IMR-90 (cell line): ENCODE measurements around the gene OR1A1. TPM values are rescaled to one million over a fixed set of nuclear protein-coding genes. Genes with fewer than 3 reads are reported as not detected.

Source experiments
- ATAC-seq: fragments of 200-7000 bp; cut with Tn5 transposase; 2 replicates; pipeline ENCODE4 v1.9.1; 2020; ENCODE audit warnings: low read depth, mild to moderate bottlenecking, moderate library complexity
- BruUV-seq: library from RNA; stranded (reverse); fragments of 400-500 nt; replicated peaks from 2 replicates; lab custom pipeline; 2021; lab: Mats Ljungman, UMichigan
- CTCF ChIA-PET: fragments of 300-600 bp; formaldehyde crosslinking; extraction: SDS; loops from one replicate; lab custom pipeline; 2021; ENCODE audit warnings: antibody characterized with exemption; lab: Yijun Ruan, JAX
- POLR2A ChIA-PET: fragments of 300-600 bp; sonication (Branson Sonifier 250); formaldehyde crosslinking; loops from one replicate; lab custom pipeline; 2022; ENCODE audit warnings: antibody characterized with exemption; ENCODE audit not compliant: unreplicated experiment; lab: Charles Lee
- DNase-seq: peaks from one replicate; pipeline ENCODE4 v3.0.0; 2013
- H2AFZ ChIP-seq: replicated peaks from 2 replicates; pipeline ENCODE3; 2013; ENCODE audit warnings: low read length, mild to moderate bottlenecking; ENCODE audit not compliant: poor library complexity
- H2AK5ac ChIP-seq: 2 replicates; pipeline ENCODE4 v1.6.1; 2013; ENCODE audit warnings: low read depth, low read length, inconsistent platforms
- H2AK9ac ChIP-seq: replicated peaks from 2 replicates; pipeline ENCODE3; 2013; ENCODE audit warnings: mild to moderate bottlenecking, low read depth, low read length, moderate library complexity; ENCODE audit not compliant: poor library complexity
- H2BK120ac ChIP-seq: 2 replicates; pipeline ENCODE4 v1.6.1; 2013; ENCODE audit warnings: low read depth, low read length, inconsistent platforms
- H2BK15ac ChIP-seq: 3 replicates; pipeline ENCODE4 v1.6.1; 2013; ENCODE audit warnings: low read depth, low read length, inconsistent platforms
- H2BK20ac ChIP-seq: 2 replicates; pipeline ENCODE4 v1.6.1; 2013; ENCODE audit warnings: low read depth, mild to moderate bottlenecking, inconsistent platforms, low read length, moderate library complexity
- H2BK5ac ChIP-seq: 2 replicates; pipeline ENCODE4 v1.6.1; 2013; ENCODE audit warnings: mild to moderate bottlenecking, low read depth, low read length, inconsistent platforms; ENCODE audit not compliant: poor library complexity, severe bottlenecking
- H3K14ac ChIP-seq: replicated peaks from 2 replicates; pipeline ENCODE4 v1.6.1; 2013; ENCODE audit warnings: low read depth, low read length, inconsistent platforms
- H3K18ac ChIP-seq: 2 replicates; pipeline ENCODE4 v1.6.1; 2013; ENCODE audit warnings: low read depth, low read length, control low read depth
- H3K23ac ChIP-seq: 2 replicates; pipeline ENCODE4 v1.6.1; 2013; ENCODE audit warnings: low read depth, low read length, inconsistent platforms
- H3K27ac ChIP-seq: 2 replicates; pipeline ENCODE4 v1.5.1; 2013; ENCODE audit warnings: mild to moderate bottlenecking, control low read depth, low read length; ENCODE audit not compliant: insufficient read depth
- H3K27me3 ChIP-seq: 2 replicates; pipeline ENCODE4 v1.6.1; 2013; ENCODE audit warnings: low read length; ENCODE audit not compliant: control insufficient read depth, insufficient read depth
- H3K36me3 ChIP-seq: 2 replicates; pipeline ENCODE4 v1.6.1; 2013; ENCODE audit warnings: low read length, mixed read lengths; ENCODE audit not compliant: control insufficient read depth, insufficient read depth
- H3K4ac ChIP-seq: 2 replicates; pipeline ENCODE4 v1.6.1; 2013; ENCODE audit warnings: low read depth, low read length, inconsistent platforms
- H3K4me1 ChIP-seq: 2 replicates; pipeline ENCODE4 v1.6.1; 2013; ENCODE audit warnings: low read length, mixed read lengths; ENCODE audit not compliant: control insufficient read depth, insufficient read depth
- H3K4me2 ChIP-seq: 2 replicates; pipeline ENCODE4 v1.6.1; 2013; ENCODE audit warnings: low read depth, mild to moderate bottlenecking, control low read depth, low read length, moderate library complexity
- H3K4me3 ChIP-seq: 2 replicates; pipeline ENCODE4 v1.5.1; 2013; ENCODE audit warnings: low read depth, mild to moderate bottlenecking, control low read depth, low read length, moderate library complexity; ENCODE audit not compliant: insufficient read depth
- H3K56ac ChIP-seq: 2 replicates; pipeline ENCODE4 v1.6.1; 2013; ENCODE audit warnings: low read length, inconsistent platforms; ENCODE audit not compliant: insufficient read depth; ENCODE audit errors: extremely low read depth
- H3K79me1 ChIP-seq, 2 experiments: 2 replicates each; pipeline ENCODE4 v1.6.1; 2013; ENCODE audit warnings: low read length in 2 of 2, inconsistent platforms in 1 of 2, low read depth in 1 of 2
- H3K9ac ChIP-seq: 2 replicates; pipeline ENCODE4 v1.6.1; 2013; ENCODE audit warnings: low read depth, low read length, control low read depth
- H3K9me1 ChIP-seq: 2 replicates; pipeline ENCODE4 v1.6.1; 2013; ENCODE audit warnings: low read length, inconsistent platforms; ENCODE audit not compliant: insufficient read depth
- H3K9me3 ChIP-seq: 2 replicates; pipeline ENCODE4 v1.6.1; 2013; ENCODE audit warnings: low read length; ENCODE audit not compliant: control insufficient read depth, insufficient read depth
- H4K20me1 ChIP-seq: 2 replicates; pipeline ENCODE4 v1.6.1; 2013; ENCODE audit warnings: low read length, inconsistent platforms; ENCODE audit not compliant: insufficient read depth
- H4K5ac ChIP-seq: 2 replicates; pipeline ENCODE4 v1.6.1; 2013; ENCODE audit warnings: mild to moderate bottlenecking, low read depth, low read length, control low read depth
- H4K8ac ChIP-seq, 2 experiments: 2 replicates each; pipeline ENCODE4 v1.6.1; 2013; ENCODE audit warnings: low read depth in 2 of 2, low read length in 2 of 2, control low read depth in 1 of 2, inconsistent platforms in 1 of 2
- H4K91ac ChIP-seq: 2 replicates; pipeline ENCODE4 v1.6.1; 2013; ENCODE audit warnings: low read depth, low read length, inconsistent platforms; ENCODE audit not compliant: insufficient read depth
- BHLHE40 ChIP-seq: fragments of 150-350 bp; IDR thresholded peaks from 2 replicates; pipeline ENCODE4 v1.6.1; 2016; ENCODE audit warnings: mild to moderate bottlenecking, low read depth, low read length
- CEBPB ChIP-seq: IDR thresholded peaks from 2 replicates; pipeline ENCODE4 v1.6.1; 2012; ENCODE audit warnings: low read depth, low read length, improper control_type of control experiment
- CHD1 ChIP-seq: IDR thresholded peaks from 2 replicates; pipeline ENCODE4 v1.6.1; 2012; ENCODE audit warnings: low read depth, low read length, improper control_type of control experiment
- ELK1 ChIP-seq: fragments of 150-350 bp; IDR thresholded peaks from 2 replicates; pipeline ENCODE4 v1.6.1; 2016; ENCODE audit warnings: low read depth, mild to moderate bottlenecking, low read length, moderate library complexity, borderline replicate concordance
- FOS ChIP-seq: fragments of 150-350 bp; IDR thresholded peaks from 2 replicates; pipeline ENCODE4 v1.6.1; 2016; ENCODE audit warnings: low read depth, low read length
- MAFK ChIP-seq: IDR thresholded peaks from 2 replicates; pipeline ENCODE4 v1.6.1; 2012; ENCODE audit warnings: low read depth, low read length, improper control_type of control experiment
- MAZ ChIP-seq: IDR thresholded peaks from 2 replicates; pipeline ENCODE4 v1.6.1; 2012; ENCODE audit warnings: low read depth, mild to moderate bottlenecking, low read length, improper control_type of control experiment, moderate library complexity, borderline replicate concordance
- MXI1 ChIP-seq: IDR thresholded peaks from 2 replicates; pipeline ENCODE4 v1.6.1; 2012; ENCODE audit warnings: low read depth, mild to moderate bottlenecking, low read length, moderate library complexity, borderline replicate concordance
- NFE2L2 ChIP-seq: fragments of 150-350 bp; IDR thresholded peaks from 2 replicates; pipeline ENCODE4 v1.6.1; 2016; ENCODE audit warnings: low read depth, mild to moderate bottlenecking, low read length
- POLR2A ChIP-seq: IDR thresholded peaks from 2 replicates; pipeline ENCODE4 v1.6.1; 2012; ENCODE audit warnings: mild to moderate bottlenecking, low read depth, low read length
- RAD21 ChIP-seq: IDR thresholded peaks from 2 replicates; pipeline ENCODE4 v1.6.1; 2012; ENCODE audit warnings: low read length, improper control_type of control experiment
- RCOR1 ChIP-seq: IDR thresholded peaks from 2 replicates; pipeline ENCODE4 v1.6.1; 2012; ENCODE audit warnings: mild to moderate bottlenecking, low read length, improper control_type of control experiment; ENCODE audit not compliant: insufficient replicate concordance
- RFX5 ChIP-seq: IDR thresholded peaks from 2 replicates; pipeline ENCODE4 v1.8.0; 2012; ENCODE audit warnings: low read depth, mild to moderate bottlenecking, low read length, moderate library complexity
- SMC3 ChIP-seq: fragments of 150-350 bp; IDR thresholded peaks from 2 replicates; pipeline ENCODE4 v1.6.1; 2016; ENCODE audit warnings: low read depth, mild to moderate bottlenecking, antibody characterized with exemption, low read length, moderate library complexity
- WGBS, 2 experiments: methylation state at CpG; one replicate each; pipeline versions ENCODE4 v1.1.5 to v1.1.7; 2013; ENCODE audit warnings: missing lambda C conversion rate in 2 of 2; ENCODE audit not compliant: insufficient read length in 1 of 2; ENCODE audit errors: extremely low coverage in 2 of 2; 5-methylcytosine and 5-hydroxymethylcytosine counted together
- dilution Hi-C: fragments of 300-500 bp; cut with HindIII; formaldehyde crosslinking; loops from one replicate; pipeline ENCODE4 v1.14.3; 2018; ENCODE audit warnings: low sequenced_read_pairs; ENCODE audit not compliant: unreplicated experiment
- in situ Hi-C: fragments of 300-500 bp; cut with MboI; formaldehyde crosslinking; loops from 3 replicates; pipeline ENCODE4 v1.14.3; 2019; ENCODE audit warnings: low sequenced_read_pairs, inconsistent platforms, mixed read lengths
- intact Hi-C: fragments of 100-400 bp; cut with micrococcal nuclease; formaldehyde crosslinking; loops from 2 replicates; pipeline ENCODE4 v1.10.0; 2022
- polyA plus RNA-seq, 3 experiments: library from polyadenylated mRNA; depleted of rRNA; stranded (reverse); fragments of >200 nt; gene quantifications; 2 replicates each; pipeline ENCODE4 v1.2.3, GENCODE V29; 2012; ENCODE audit warnings: low replicate concordance in 1 of 3
- total RNA-seq: library from RNA; depleted of rRNA; stranded (reverse); fragments of >200 nt; gene quantifications from 2 replicates; pipeline ENCODE4 v1.2.3, GENCODE V29; 2012
- TF ChIP-seq, protein P1 (sequence below): fragments of 150-350 bp; IDR thresholded peaks from 2 replicates; pipeline ENCODE4 v1.6.1; 2017; ENCODE audit warnings: mild to moderate bottlenecking, antibody characterized with exemption, low read length, low read depth
- TF ChIP-seq, protein P2 (sequence below): conservative IDR thresholded peaks from 2 replicates; pipeline ENCODE4 v1.5.1; 2012; ENCODE audit warnings: mild to moderate bottlenecking, low read depth, low read length, improper control_type of control experiment

Gene OR1A1
- total and polyA plus RNA-seq, 2 of the 4 experiments (the other 2 are of a cell fraction), result not detected

DNA sequence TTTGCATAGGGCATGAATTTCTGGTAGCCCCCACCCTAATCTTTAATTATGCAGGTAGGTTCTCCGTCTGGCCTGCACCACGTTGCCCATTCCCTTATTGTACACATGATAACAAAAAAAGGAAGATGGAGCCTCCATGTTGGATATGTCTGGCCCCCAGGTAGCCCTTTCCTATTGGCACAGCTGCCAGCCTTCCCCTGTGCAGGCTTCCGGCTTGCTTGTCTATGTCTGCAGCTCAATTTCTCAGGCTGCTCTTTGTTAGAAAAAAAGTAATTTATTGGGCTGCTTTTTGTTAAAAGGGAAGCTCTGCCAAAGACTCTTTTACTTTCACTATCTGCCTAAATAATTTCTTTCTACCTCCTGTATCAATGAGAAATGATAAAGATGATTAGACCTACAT lies 5.5 kb downstream of the OR1A1 start:
- Histone ChIP-seq H3K4ac (no peak overlapping the region), H3K27me3 (no peaks in the 10 kb centered on the region), H3K27ac (no peak overlapping the region), H2AFZ (no peak overlapping the region), H3K23ac (no peak overlapping the region), H3K14ac (no peak overlapping the region), H2AK5ac (no peak overlapping the region), H2BK5ac (no peak overlapping the region), H3K18ac (no peak overlapping the region), H2BK120ac (no peak overlapping the region), H4K8ac (no peak overlapping the region), H4K91ac (no peak overlapping the region), H3K4me3 (no peak overlapping the region), H2BK15ac (no peak overlapping the region), H3K56ac (no peak overlapping the region), H3K79me1 (no peaks in the 10 kb centered on the region), H3K4me1 (no peaks in the 10 kb centered on the region), H3K9ac (no peak overlapping the region), H2BK20ac (no peak overlapping the region), H3K4me2 (no peak overlapping the region), H3K36me3 (no peaks in the 10 kb centered on the region), H3K9me1 (no peaks in the 10 kb centered on the region), H2AK9ac (no peak overlapping the region), H3K9me3 (peaks cover 11% of the 10 kb centered on the region; the same call in 1 of the 2 replicates), H4K20me1 (no peaks in the 10 kb centered on the region), H4K5ac (no peak overlapping the region)
- POLR2A ChIA-PET, result no interaction called here
- CTCF ChIA-PET, result no interaction called here
- ATAC-seq (no peak), DNase-seq (no peak)
- no TSS peak for BruUV-seq
- no CpG with 5 or more reads among the region's 3 CpGs for WGBS, 2 experiments
- in situ Hi-C loops, result no loop called here
- TF ChIP-seq SMC3 (no peak), MAZ (no peak), CEBPB (no peak), FOS (no peak), MXI1 (no peak), BHLHE40 (no peak), NFE2L2 (no peak), CHD1 (no peak), RFX5 (no peak), ELK1 (no peak), POLR2A (no peak), RCOR1 (no peak), MAFK (no peak), RAD21 (no peak)
- TF ChIP-seq, protein P1, sequence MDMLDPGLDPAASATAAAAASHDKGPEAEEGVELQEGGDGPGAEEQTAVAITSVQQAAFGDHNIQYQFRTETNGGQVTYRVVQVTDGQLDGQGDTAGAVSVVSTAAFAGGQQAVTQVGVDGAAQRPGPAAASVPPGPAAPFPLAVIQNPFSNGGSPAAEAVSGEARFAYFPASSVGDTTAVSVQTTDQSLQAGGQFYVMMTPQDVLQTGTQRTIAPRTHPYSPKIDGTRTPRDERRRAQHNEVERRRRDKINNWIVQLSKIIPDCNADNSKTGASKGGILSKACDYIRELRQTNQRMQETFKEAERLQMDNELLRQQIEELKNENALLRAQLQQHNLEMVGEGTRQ, result no peak
- TF ChIP-seq, protein P2, sequence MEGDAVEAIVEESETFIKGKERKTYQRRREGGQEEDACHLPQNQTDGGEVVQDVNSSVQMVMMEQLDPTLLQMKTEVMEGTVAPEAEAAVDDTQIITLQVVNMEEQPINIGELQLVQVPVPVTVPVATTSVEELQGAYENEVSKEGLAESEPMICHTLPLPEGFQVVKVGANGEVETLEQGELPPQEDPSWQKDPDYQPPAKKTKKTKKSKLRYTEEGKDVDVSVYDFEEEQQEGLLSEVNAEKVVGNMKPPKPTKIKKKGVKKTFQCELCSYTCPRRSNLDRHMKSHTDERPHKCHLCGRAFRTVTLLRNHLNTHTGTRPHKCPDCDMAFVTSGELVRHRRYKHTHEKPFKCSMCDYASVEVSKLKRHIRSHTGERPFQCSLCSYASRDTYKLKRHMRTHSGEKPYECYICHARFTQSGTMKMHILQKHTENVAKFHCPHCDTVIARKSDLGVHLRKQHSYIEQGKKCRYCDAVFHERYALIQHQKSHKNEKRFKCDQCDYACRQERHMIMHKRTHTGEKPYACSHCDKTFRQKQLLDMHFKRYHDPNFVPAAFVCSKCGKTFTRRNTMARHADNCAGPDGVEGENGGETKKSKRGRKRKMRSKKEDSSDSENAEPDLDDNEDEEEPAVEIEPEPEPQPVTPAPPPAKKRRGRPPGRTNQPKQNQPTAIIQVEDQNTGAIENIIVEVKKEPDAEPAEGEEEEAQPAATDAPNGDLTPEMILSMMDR, result no peak
- dilution Hi-C loops, result no loop called here
- intact Hi-C loops, result no loop called here
